K562 (cell line): ENCODE data around the gene EMX1. TPM values are rescaled to one million over a fixed set of nuclear protein-coding genes. Genes with fewer than 3 reads are reported as not detected.

ENCODE experiments used
- ATAC-seq: fragments of 200-7000 bp; cut with Tn5 transposase; 3 replicates; pipeline ENCODE4 v1.9.1; 2020; ENCODE audit warnings: moderate library complexity
- BruUV-seq: library from RNA; stranded (reverse); fragments of 400-500 nt; replicated peaks from 2 replicates; lab custom pipeline; 2021; lab: Mats Ljungman, UMichigan
- CTCF ChIA-PET: fragments of 300-600 bp; formaldehyde crosslinking; extraction: SDS; loops from one replicate; lab custom pipeline; 2021; ENCODE audit warnings: low intra/inter-chr PET ratio; lab: Yijun Ruan, JAX
- POLR2A ChIA-PET: fragments of 300-600, 350-650 bp; sonication (Branson Sonifier 250); formaldehyde crosslinking; extraction: SDS; loops from one replicate; lab custom pipeline; 2021; ENCODE audit warnings: antibody characterized with exemption, inconsistent platforms; lab: Yijun Ruan, JAX
- DNase-seq, 4 experiments: peaks; one replicate each; pipeline versions ENCODE4 v3.0.0 to v3.0.0-alpha.2; 2011 to 2018; ENCODE audit warnings: low spot score in 3 of 4, mixed read lengths in 3 of 4; ENCODE audit errors: extremely low read depth in 1 of 4
- FAIRE-seq: peaks from 2 replicates; lab custom pipeline; 2011; peaks lifted over from hg19 to GRCh38; lab: Jason Lieb, UNC
- H2AFZ ChIP-seq: 2 replicates; pipeline ENCODE4 v1.6.0; 2011; ENCODE audit warnings: low read depth, low read length, control low read depth, inconsistent platforms
- H3K27ac ChIP-seq: fragments of 200-600 bp; 3 replicates; pipeline ENCODE4 v1.8.0; 2011; ENCODE audit warnings: low read depth, mild to moderate bottlenecking, control low read depth, inconsistent platforms, low read length, moderate library complexity, mixed read lengths; ENCODE audit errors: extremely low read depth
- H3K27me3 ChIP-seq, 2 experiments: fragments of 300-600 bp in 1 of 2; 2 replicates in 1 of 2; 3 replicates in 1 of 2; pipeline versions ENCODE4 v1.6.0 to v1.8.0; 2011; ENCODE audit warnings: inconsistent platforms in 2 of 2, low read length in 2 of 2, mild to moderate bottlenecking in 1 of 2, mixed read lengths in 1 of 2, moderate library complexity in 1 of 2; ENCODE audit not compliant: control insufficient read depth in 2 of 2, insufficient read depth in 2 of 2
- H3K36me3 ChIP-seq: fragments of 300-600 bp; 3 replicates; pipeline ENCODE4 v1.8.0; 2011; ENCODE audit warnings: mild to moderate bottlenecking, low read length, inconsistent platforms; ENCODE audit not compliant: control insufficient read depth, insufficient read depth
- H3K4me1 ChIP-seq, 2 experiments: fragments of 200-600 bp in 1 of 2; replicated peaks in 1 of 2; 2 replicates in 1 of 2; 3 replicates in 1 of 2; pipeline versions ENCODE4 v1.5.1 to v1.8.0; 2011; ENCODE audit warnings: inconsistent platforms in 2 of 2, low read length in 2 of 2, mild to moderate bottlenecking in 1 of 2, mixed read lengths in 1 of 2, moderate library complexity in 1 of 2; ENCODE audit not compliant: control insufficient read depth in 2 of 2, insufficient read depth in 2 of 2
- H3K4me2 ChIP-seq: 2 replicates; pipeline ENCODE4 v1.6.1; 2011; ENCODE audit warnings: low read length, control low read depth, inconsistent platforms, mixed read lengths; ENCODE audit not compliant: insufficient read depth
- H3K4me3 ChIP-seq: fragments of 200-600 bp; sonication (generic), shearing (Covaris generic); 2 replicates; pipeline ENCODE4 v1.5.1; 2016; ENCODE audit warnings: control low read depth, inconsistent platforms
- H3K79me2 ChIP-seq: fragments of 200-600 bp; 3 replicates; pipeline ENCODE4 v1.8.0; 2011; ENCODE audit warnings: low read length, inconsistent platforms; ENCODE audit not compliant: control insufficient read depth, insufficient read depth
- H3K9ac ChIP-seq, 2 experiments: 2 replicates each; pipeline versions ENCODE4 v1.6.0 to v1.6.1; 2011; ENCODE audit warnings: low read depth in 2 of 2, low read length in 2 of 2, control low read depth in 1 of 2, inconsistent platforms in 1 of 2, mild to moderate bottlenecking in 1 of 2, mixed read lengths in 1 of 2; ENCODE audit not compliant: insufficient read depth in 1 of 2
- H3K9me1 ChIP-seq: one replicate; pipeline ENCODE4 v1.6.0; 2011; ENCODE audit warnings: inconsistent platforms, mild to moderate bottlenecking, low read length, moderate library complexity; ENCODE audit not compliant: control insufficient read depth, insufficient read depth
- H3K9me3 ChIP-seq: replicated peaks from 2 replicates; pipeline ENCODE4 v1.5.1; 2011; ENCODE audit warnings: low read depth, low read length, inconsistent platforms; ENCODE audit not compliant: control insufficient read depth, insufficient read depth
- H4K20me1 ChIP-seq: replicated peaks from 2 replicates; pipeline ENCODE4 v1.6.1; 2011; ENCODE audit warnings: low read length, inconsistent platforms, mixed read lengths; ENCODE audit not compliant: control insufficient read depth, insufficient read depth
- ATF3 ChIP-seq, 2 experiments: fragments of 450-650 bp in 1 of 2; sonication (generic) in 1 of 2; formaldehyde crosslinking in 1 of 2; IDR thresholded peaks in 1 of 2; conservative IDR thresholded peaks in 1 of 2; 2 replicates each; pipeline versions ENCODE4 v1.6.1 to v1.8.1; 2016 to 2023; ENCODE audit warnings: mild to moderate bottlenecking in 2 of 2, moderate library complexity in 2 of 2, inconsistent platforms in 1 of 2, missing genetic modification reagents in 1 of 2
- CREB3L1 ChIP-seq: fragments of 450-650 bp; IDR thresholded peaks from 2 replicates; pipeline ENCODE4 v1.6.1; 2014; ENCODE audit warnings: low read depth, mild to moderate bottlenecking, moderate library complexity, borderline replicate concordance
- E2F5 ChIP-seq: sonication (generic); formaldehyde crosslinking; IDR thresholded peaks from 2 replicates; pipeline ENCODE4 v1.8.0; 2022; ENCODE audit warnings: mild to moderate bottlenecking, missing genetic modification reagents
- EP400 ChIP-seq: fragments of 450-650 bp; IDR thresholded peaks from 2 replicates; pipeline ENCODE4 v1.6.1; 2017; ENCODE audit warnings: antibody characterized with exemption, mild to moderate bottlenecking, moderate library complexity
- PTBP1 ChIP-seq: fragments of 200-400 bp; formaldehyde crosslinking; IDR thresholded peaks from 2 replicates; pipeline ENCODE4 v1.6.1; 2017; ENCODE audit warnings: low read depth, low read length
- RUNX1 ChIP-seq: sonication (generic); IDR thresholded peaks from 2 replicates; pipeline ENCODE4 v1.6.1; 2016; ENCODE audit warnings: antibody characterized with exemption, low read depth
- SREBF2 ChIP-seq: sonication (generic); formaldehyde crosslinking; IDR thresholded peaks from 2 replicates; pipeline ENCODE4 v1.4.0; 2020; ENCODE audit warnings: mild to moderate bottlenecking, missing genetic modification reagents
- TCF3 ChIP-seq: sonication (generic); formaldehyde crosslinking; IDR thresholded peaks from 2 replicates; pipeline ENCODE4 v1.4.0; 2020; ENCODE audit warnings: mild to moderate bottlenecking, missing genetic modification reagents
- U2AF1 ChIP-seq: fragments of 200-400 bp; formaldehyde crosslinking; optimal IDR thresholded peaks from 2 replicates; pipeline ENCODE3; 2017; ENCODE audit warnings: mild to moderate bottlenecking, low read depth, low read length, moderate library complexity
- ZEB2 ChIP-seq: fragments of 450-650 bp; IDR thresholded peaks from 2 replicates; pipeline ENCODE4 v1.6.1; 2016
- WGBS: fragments of 100-300 bp; shearing (Covaris generic); methylation state at CpG from one replicate; pipeline ENCODE4 v1.1.6; 2016; ENCODE audit warnings: low coverage, mixed read lengths; ENCODE audit not compliant: insufficient coverage; ENCODE audit errors: missing lambda C conversion rate; 5-methylcytosine and 5-hydroxymethylcytosine counted together
- in situ Hi-C: fragments of 300-500 bp; cut with MboI; formaldehyde crosslinking; loops from 4 replicates; pipeline ENCODE4 v1.15.0; 2018; ENCODE audit warnings: inconsistent platforms, mixed read lengths
- intact Hi-C: fragments of 100-400 bp; cut with micrococcal nuclease; formaldehyde crosslinking; loops from 2 replicates; pipeline ENCODE4 v1.14.2; 2022
- polyA plus RNA-seq, 8 experiments: library from polyadenylated mRNA; depleted of rRNA in 4 of 8; stranded (reverse) in 5 of 8; unstranded in 3 of 8; fragments of >200 nt; fragmentation: Nextera tagmentation in 2 of 8; fragmentation: Illumina TruSeq in 1 of 8; extraction: Ambion mirVana in 2 of 8; extraction: Trizol in 1 of 8; gene quantifications; 2 replicates each; pipeline versions ENCODE4 v1.2.1 to v1.2.3, GENCODE V29; 2011 to 2014; ENCODE audit warnings: inconsistent platforms in 1 of 8, missing spikeins in 1 of 8
- total RNA-seq, 7 experiments: library from RNA; depleted of rRNA in 6 of 7; stranded (reverse); fragments of >200 nt in 6 of 7; fragmentation: Illumina TruSeq in 2 of 7; extraction: Trizol in 2 of 7; gene quantifications; 2 replicates each; pipeline versions ENCODE4 v1.2.1 to v1.2.3, GENCODE V29; 2011 to 2021; ENCODE audit warnings: low replicate concordance in 1 of 7
- TF ChIP-seq, protein P1 (sequence below): sonication (generic); formaldehyde crosslinking; IDR thresholded peaks from 2 replicates; pipeline ENCODE4 v1.8.1; 2022; ENCODE audit warnings: missing genetic modification reagents
- TF ChIP-seq, protein P2 (sequence below): fragments of 250-450 bp; sonication (Bioruptor Pico); IDR thresholded peaks from 2 replicates; pipeline ENCODE4 v1.8.0; 2021; ENCODE audit warnings: mild to moderate bottlenecking, moderate library complexity

The EMX1 gene
- total and polyA plus RNA-seq, 9 of the 15 experiments (the other 6 are each of a cell fraction or from before 2014, with no cell fraction given): 0.10 to 0.32 (median 0.21) TPM; not detected in 6

GRCh38 chr2:72958542-72959385, 41.4 kb downstream of the EMX1 start:
- 67% methylated on average over 11 of the region's 13 CpGs for WGBS
- Histone ChIP-seq H3K4me1 (peaks cover 0 to 14% of the 10 kb centered on the region in 2 experiments; a peak in 1 of 5 replicates), H3K9me1 (no peaks in the 10 kb centered on the region), H3K4me2 (no peak overlapping the region), H3K4me3 (no peak overlapping the region), H3K9me3 (no peaks in the 10 kb centered on the region), H3K36me3 (no peaks in the 10 kb centered on the region), H3K79me2 (no peaks in the 10 kb centered on the region), H3K9ac (no peak overlapping the region), H4K20me1 (no peaks in the 10 kb centered on the region), H3K27me3 (no peaks in the 10 kb centered on the region), H2AFZ (no peak overlapping the region), H3K27ac (no peak overlapping the region)
- DNase-seq (no peak), ATAC-seq (no peak), FAIRE-seq (no peak)
- CTCF ChIA-PET: no interaction called here
- intact Hi-C loops (no loop called here), in situ Hi-C loops (no loop called here)
- no peak for TF ChIP-seq SREBF2 (CRISPR knock-in tag)
- TF ChIP-seq E2F5: no peak
- no peak for TF ChIP-seq PTBP1
- TF ChIP-seq, protein P1, sequence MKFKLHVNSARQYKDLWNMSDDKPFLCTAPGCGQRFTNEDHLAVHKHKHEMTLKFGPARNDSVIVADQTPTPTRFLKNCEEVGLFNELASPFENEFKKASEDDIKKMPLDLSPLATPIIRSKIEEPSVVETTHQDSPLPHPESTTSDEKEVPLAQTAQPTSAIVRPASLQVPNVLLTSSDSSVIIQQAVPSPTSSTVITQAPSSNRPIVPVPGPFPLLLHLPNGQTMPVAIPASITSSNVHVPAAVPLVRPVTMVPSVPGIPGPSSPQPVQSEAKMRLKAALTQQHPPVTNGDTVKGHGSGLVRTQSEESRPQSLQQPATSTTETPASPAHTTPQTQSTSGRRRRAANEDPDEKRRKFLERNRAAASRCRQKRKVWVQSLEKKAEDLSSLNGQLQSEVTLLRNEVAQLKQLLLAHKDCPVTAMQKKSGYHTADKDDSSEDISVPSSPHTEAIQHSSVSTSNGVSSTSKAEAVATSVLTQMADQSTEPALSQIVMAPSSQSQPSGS (CRISPR knock-in tag): no peak
- TF ChIP-seq TCF3: no peak
- no peak for TF ChIP-seq EP400
- no peak for TF ChIP-seq ATF3 (IDR thresholded peaks at IDR 0.05)
- no peak for TF ChIP-seq ATF3 (CRISPR knock-in tag; conservative IDR thresholded peaks at IDR 0.05)
- TF ChIP-seq CREB3L1: no peak
- TF ChIP-seq RUNX1: no peak
- TF ChIP-seq, protein P2, sequence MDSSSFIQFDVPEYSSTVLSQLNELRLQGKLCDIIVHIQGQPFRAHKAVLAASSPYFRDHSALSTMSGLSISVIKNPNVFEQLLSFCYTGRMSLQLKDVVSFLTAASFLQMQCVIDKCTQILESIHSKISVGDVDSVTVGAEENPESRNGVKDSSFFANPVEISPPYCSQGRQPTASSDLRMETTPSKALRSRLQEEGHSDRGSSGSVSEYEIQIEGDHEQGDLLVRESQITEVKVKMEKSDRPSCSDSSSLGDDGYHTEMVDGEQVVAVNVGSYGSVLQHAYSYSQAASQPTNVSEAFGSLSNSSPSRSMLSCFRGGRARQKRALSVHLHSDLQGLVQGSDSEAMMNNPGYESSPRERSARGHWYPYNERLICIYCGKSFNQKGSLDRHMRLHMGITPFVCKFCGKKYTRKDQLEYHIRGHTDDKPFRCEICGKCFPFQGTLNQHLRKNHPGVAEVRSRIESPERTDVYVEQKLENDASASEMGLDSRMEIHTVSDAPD (CRISPR knock-in tag): no peak
- TF ChIP-seq U2AF1: no peak
- TF ChIP-seq ZEB2: no peak
- POLR2A ChIA-PET: interaction anchor here (0.7 kb wide), 3 partner anchors 27 to 306 kb away, joined by 3 read pairs; no protein-coding TSS in a partner anchor
- BruUV-seq: no TSS peak
